ENCODE results near the gene CDS2.

GRCh38 chr20:5149892-5150225, 23.1 kb downstream of the CDS2 start:
- no peak for TF ChIP-seq POLR2AphosphoS5 (IDR thresholded peaks at IDR 0.05; ENCODE audit: low read depth, low read length)
- TF ChIP-seq, protein P1, sequence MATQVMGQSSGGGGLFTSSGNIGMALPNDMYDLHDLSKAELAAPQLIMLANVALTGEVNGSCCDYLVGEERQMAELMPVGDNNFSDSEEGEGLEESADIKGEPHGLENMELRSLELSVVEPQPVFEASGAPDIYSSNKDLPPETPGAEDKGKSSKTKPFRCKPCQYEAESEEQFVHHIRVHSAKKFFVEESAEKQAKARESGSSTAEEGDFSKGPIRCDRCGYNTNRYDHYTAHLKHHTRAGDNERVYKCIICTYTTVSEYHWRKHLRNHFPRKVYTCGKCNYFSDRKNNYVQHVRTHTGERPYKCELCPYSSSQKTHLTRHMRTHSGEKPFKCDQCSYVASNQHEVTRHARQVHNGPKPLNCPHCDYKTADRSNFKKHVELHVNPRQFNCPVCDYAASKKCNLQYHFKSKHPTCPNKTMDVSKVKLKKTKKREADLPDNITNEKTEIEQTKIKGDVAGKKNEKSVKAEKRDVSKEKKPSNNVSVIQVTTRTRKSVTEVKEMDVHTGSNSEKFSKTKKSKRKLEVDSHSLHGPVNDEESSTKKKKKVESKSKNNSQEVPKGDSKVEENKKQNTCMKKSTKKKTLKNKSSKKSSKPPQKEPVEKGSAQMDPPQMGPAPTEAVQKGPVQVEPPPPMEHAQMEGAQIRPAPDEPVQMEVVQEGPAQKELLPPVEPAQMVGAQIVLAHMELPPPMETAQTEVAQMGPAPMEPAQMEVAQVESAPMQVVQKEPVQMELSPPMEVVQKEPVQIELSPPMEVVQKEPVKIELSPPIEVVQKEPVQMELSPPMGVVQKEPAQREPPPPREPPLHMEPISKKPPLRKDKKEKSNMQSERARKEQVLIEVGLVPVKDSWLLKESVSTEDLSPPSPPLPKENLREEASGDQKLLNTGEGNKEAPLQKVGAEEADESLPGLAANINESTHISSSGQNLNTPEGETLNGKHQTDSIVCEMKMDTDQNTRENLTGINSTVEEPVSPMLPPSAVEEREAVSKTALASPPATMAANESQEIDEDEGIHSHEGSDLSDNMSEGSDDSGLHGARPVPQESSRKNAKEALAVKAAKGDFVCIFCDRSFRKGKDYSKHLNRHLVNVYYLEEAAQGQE (IDR thresholded peaks at IDR 0.05; ENCODE audit: insufficient read depth in 1 of 2, low read depth in 2 of 2, low read length in 2 of 2) = no peak
- TF ChIP-seq TAF1 (IDR thresholded peaks at IDR 0.05; ENCODE audit: borderline replicate concordance, insufficient read depth, low read length) = no peak

All from PFSK-1 (cell line).